ENCODE measurements around the gene RAPGEF5.

- no peak for TF ChIP-seq POLR2A (IDR thresholded peaks at IDR 0.05)
- no peak for TF ChIP-seq CTCF (IDR thresholded peaks at IDR 0.05 in 8 of 11, conservative IDR thresholded peaks at IDR 0.05 in 3 of 11)
- no peak for TF ChIP-seq POLR2AphosphoS5 (IDR thresholded peaks at IDR 0.05)
These were observed 18.6 kb upstream of the RAPGEF5 start for GRCh38 chr7:22375359-22376048.
